Measurements from ENCODE around the gene DUSP28. TPM values are rescaled to one million over a fixed set of nuclear protein-coding genes. Genes with fewer than 3 reads are reported as not detected.

DUSP28 gene
- total and polyA plus RNA-seq, 2 of the 8 experiments (the other 6 are each of a cell fraction or from before 2014, with no cell fraction given): 2.1 to 2.3 TPM

DNA sequence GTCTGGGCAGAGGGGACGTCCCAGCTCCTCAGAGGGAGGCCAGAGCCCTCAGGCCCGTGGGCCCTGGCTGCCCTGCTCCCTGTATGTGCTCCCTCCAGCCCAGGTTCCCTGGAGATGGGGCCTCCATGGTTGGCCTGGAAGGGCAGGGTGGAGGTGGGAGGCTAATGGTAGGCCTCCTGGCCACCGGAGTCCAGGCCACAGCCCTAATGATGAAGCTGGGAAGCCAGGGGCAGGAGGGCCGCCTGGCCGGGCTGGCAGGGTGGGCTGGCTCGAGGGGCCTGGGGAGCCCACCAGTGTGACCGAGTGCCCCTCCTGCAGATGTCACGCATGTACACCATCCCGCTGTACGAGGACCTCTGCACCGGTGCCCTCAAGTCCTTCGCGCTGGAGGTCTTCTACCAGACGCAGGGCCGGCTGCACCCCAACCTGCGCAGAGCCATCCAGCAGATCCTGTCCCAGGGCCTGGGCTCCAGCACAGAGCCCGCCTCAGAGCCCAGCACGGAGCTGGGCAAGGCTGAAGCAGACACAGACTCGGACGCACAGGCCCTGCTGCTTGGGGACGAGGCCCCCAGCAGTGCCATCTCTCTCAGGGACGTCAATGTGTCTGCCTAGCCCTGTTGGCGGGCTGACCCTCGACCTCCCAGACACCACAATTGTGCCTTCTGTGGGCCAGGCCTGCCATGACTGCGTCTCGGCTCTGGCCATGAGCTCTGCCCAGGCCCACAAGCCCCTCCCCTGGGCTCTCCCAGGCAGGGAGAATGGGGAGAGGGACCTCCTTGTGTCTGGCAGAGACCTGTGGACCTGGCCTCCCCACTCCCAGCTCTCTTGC is 17.3 kb downstream of the DUSP28 start:
- no peaks in the 10 kb centered on the region for H3K23me2 ChIP-seq (ENCODE audit: low read depth, low read length)
- peak overlapping the region; percentile 25 for H4K8ac ChIP-seq (ENCODE audit: extremely low read depth, insufficient read depth, low read length)
- peaks cover 5% of the 10 kb centered on the region for H3K79me1 ChIP-seq (ENCODE audit: low read depth, low read length)
- no peak overlapping the region for H3K27ac ChIP-seq (ENCODE audit: low read depth, low read length)
- WGBS, 2 experiments (ENCODE audit: extremely low coverage in 1 of 2, insufficient coverage in 1 of 2, insufficient read length in 1 of 2, insufficient replicate concordance in 2 of 2, low coverage in 1 of 2, low lambda C conversion rate in 2 of 2, missing lambda C conversion rate in 1 of 2): 90% methylated on average over 19 of the region's 26 CpGs; no CpG with 5 or more reads in 1 of the 2 experiments
- no peak overlapping the region for H2AFZ ChIP-seq (ENCODE audit: low read length)
- H3K9ac ChIP-seq (replicated peaks in 1 of 4; ENCODE audit: extremely low read depth in 1 of 4, low read depth in 3 of 4, low read length in 3 of 4): no peak overlapping the region
- no peaks in the 10 kb centered on the region for H3K9me3 ChIP-seq (ENCODE audit: insufficient read depth in 2 of 2, low read depth in 1 of 2, low read length in 1 of 2)
- no peak overlapping the region for H2BK12ac ChIP-seq (ENCODE audit: low read depth, low read length)
- H4K5ac ChIP-seq (ENCODE audit: insufficient read length, low read depth, low read length): no peak overlapping the region
- ChIA-PET POLR2A (ENCODE audit: partially characterized antibody) (interaction anchor here (0.7 to 1.4 kb wide), 3 partner anchors 9 to 12 kb away, joined by 3 read pairs; partner anchors contain the start of genes CAPN10 and RNPEPL1), CTCF (ENCODE audit: partially characterized antibody) (interaction anchor here (0.7 to 1.3 kb wide), 4 partner anchors 12 to 27 kb away, joined by 3 to 5 read pairs (median 3); no protein-coding TSS in a partner anchor)
- H3K27me3 ChIP-seq (replicated peaks in 1 of 4; ENCODE audit: control insufficient read depth in 3 of 4, extremely low read depth in 1 of 4, insufficient read depth in 3 of 4, low read length in 3 of 4): no peaks in the 10 kb centered on the region
- no peak overlapping the region for H4K91ac ChIP-seq (replicated peaks; ENCODE audit: insufficient read length, low read length)
- H3K4me3 ChIP-seq (ENCODE audit: extremely low read depth in 1 of 4, insufficient read depth in 2 of 4, low read depth in 3 of 4, low read length in 4 of 4): no peak overlapping the region
- H2BK120ac ChIP-seq (replicated peaks; ENCODE audit: low read depth, low read length): no peak overlapping the region
- no peak overlapping the region for H3K56ac ChIP-seq (replicated peaks; ENCODE audit: insufficient read length, low read depth, low read length)
- H3K18ac ChIP-seq (ENCODE audit: extremely low read depth, low read length): no peak overlapping the region
- H2AK5ac ChIP-seq (ENCODE audit: low read depth, low read length): no peak overlapping the region
- 0 out of 4 replicates have a peak, but pooled peaks cover 0 to 3% of the 10 kb centered on the region in 2 experiments for H3K79me2 ChIP-seq (ENCODE audit: control insufficient read depth in 1 of 2, insufficient read depth in 2 of 2, low read length in 2 of 2)
- H3K36me3 ChIP-seq (ENCODE audit: control insufficient read depth in 2 of 4, insufficient read depth in 4 of 4, low read length in 3 of 4): no peaks in the 10 kb centered on the region
- DNase-seq (ENCODE audit: low read depth in 1 of 2, low spot score in 2 of 2) (no peak), FAIRE-seq (no peak)
- no peak overlapping the region for H3K4me2 ChIP-seq (ENCODE audit: insufficient read depth in 1 of 2, low read depth in 2 of 2, low read length in 2 of 2)
- no peak overlapping the region for H3K4ac ChIP-seq (replicated peaks; ENCODE audit: insufficient read length, low read depth, low read length)
- no peak overlapping the region for H2BK15ac ChIP-seq (ENCODE audit: low read length)
- H3K14ac ChIP-seq (ENCODE audit: insufficient read length): no peak overlapping the region
- H3K4me1 ChIP-seq (replicated peaks in 1 of 4; ENCODE audit: control insufficient read depth in 3 of 4, insufficient read depth in 4 of 4, low read length in 3 of 4): peaks cover 0 to 9% (median 0%) of the 10 kb centered on the region in 4 experiments; a peak in 2 of 7 replicates
- no peak overlapping the region for H2BK5ac ChIP-seq (ENCODE audit: low read depth, low read length)
- H2BK20ac ChIP-seq (ENCODE audit: low read length): no peak overlapping the region
- H4K20me1 ChIP-seq (replicated peaks in 1 of 2; ENCODE audit: control insufficient read depth in 1 of 2, insufficient read depth in 2 of 2, low read length in 2 of 2): peaks cover 8 to 16% of the 10 kb centered on the region in 2 experiments
- no peak overlapping the region for H3K23ac ChIP-seq (ENCODE audit: insufficient read length)
- no peak for TF ChIP-seq EP300 (IDR thresholded peaks at IDR 0.05; ENCODE audit: borderline replicate concordance in 1 of 2, low read depth in 2 of 2, low read length in 2 of 2)
- no peak for TF ChIP-seq YY1 (IDR thresholded peaks at IDR 0.05; ENCODE audit: low read depth, low read length)
- TF ChIP-seq SP1 (IDR thresholded peaks at IDR 0.05; ENCODE audit: low read depth, low read length): no peak
- no peak for TF ChIP-seq SIRT6 (IDR thresholded peaks at IDR 0.05; ENCODE audit: low read length)
- TF ChIP-seq POLR2AphosphoS5 (IDR thresholded peaks at IDR 0.05; ENCODE audit: low read depth, low read length): no peak
- TF ChIP-seq POU5F1 (IDR thresholded peaks at IDR 0.05; ENCODE audit: low read depth, low read length): no peak
- TF ChIP-seq TCF12 (IDR thresholded peaks at IDR 0.05; ENCODE audit: low read depth, low read length): no peak
- no peak for TF ChIP-seq RAD21 (IDR thresholded peaks at IDR 0.05 in 1 of 2, conservative IDR thresholded peaks at IDR 0.05 in 1 of 2; ENCODE audit: low read depth in 2 of 2, low read length in 2 of 2)
- no peak for TF ChIP-seq CHD1 (IDR thresholded peaks at IDR 0.05; ENCODE audit: low read depth, low read length)
- no peak for TF ChIP-seq CBX5 (IDR thresholded peaks at IDR 0.05; ENCODE audit: low read depth, low read length)
- TF ChIP-seq JUND (IDR thresholded peaks at IDR 0.05; ENCODE audit: low read length): no peak

All from H1 (cell line).